Activated CD8-positive, alpha-beta memory T cell treated with anti-CD3 and anti-CD28 coated beads, Interleukin-2, amount 50 U/mL, for 24 hours (primary cell): ENCODE data around the gene CABCOCO1.
A peak's percentile ranks its signal among the peaks of the same experiment; 100 is the strongest.
"Not testable (repeated sequence)": the region's sequence is repeated elsewhere in the genome, so short reads cannot be mapped to it uniquely, and the experiment has no call there.

Experiments used
- DNase-seq: peaks from one replicate; pipeline ENCODE4 v3.0.0-alpha.2; 2020; ENCODE audit errors: extremely low read depth

Gene CABCOCO1

GRCh38 chr10:61719475-61719874, 56.7 kb downstream of the CABCOCO1 start:
- DNase-seq = not testable (repeated sequence)

- DNase-seq = no peak
These were observed 57.2 kb downstream of the CABCOCO1 start for GRCh38 chr10:61719906-61720305.

DNA sequence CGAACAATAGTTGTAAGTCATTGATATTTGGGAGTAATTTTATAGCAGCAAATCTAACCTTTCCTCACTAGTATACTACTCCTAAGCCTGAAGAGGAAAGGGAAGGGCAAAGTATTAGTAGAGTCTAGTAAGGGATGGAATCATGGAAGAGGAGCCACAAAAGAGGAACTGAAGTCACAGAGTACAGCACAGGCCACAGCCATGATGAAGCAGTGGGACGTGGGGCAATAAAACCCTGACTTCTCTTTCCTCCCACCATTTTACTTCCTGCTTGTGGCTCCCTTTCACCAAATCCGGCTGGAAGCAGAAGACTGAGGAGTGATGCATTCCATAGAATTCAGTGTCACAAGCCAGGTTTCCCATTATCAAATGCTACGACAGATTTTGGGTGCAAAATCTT, 58.7 kb downstream of the CABCOCO1 start:
- no peak for DNase-seq

DNA sequence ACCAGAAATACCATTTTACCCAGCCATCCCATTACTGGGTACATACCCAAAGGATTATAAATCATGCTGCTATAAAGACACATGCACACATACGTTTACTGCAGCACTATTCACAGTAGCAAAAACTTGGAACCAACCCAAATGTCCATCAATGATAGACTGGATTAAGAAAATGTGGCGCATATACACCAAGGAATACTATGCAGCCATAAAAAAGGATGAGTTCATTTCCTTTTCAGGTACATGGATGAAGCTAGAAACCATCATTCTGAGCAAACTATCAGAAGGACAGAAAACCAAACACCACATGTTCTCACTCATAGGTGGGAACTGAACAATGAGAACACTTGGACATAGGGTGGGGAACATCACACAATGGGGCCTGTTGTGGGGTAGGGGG, 62.5 kb downstream of the CABCOCO1 start:
- DNase-seq = not testable (repeated sequence)

- no peak for DNase-seq
These were observed 66.9 kb downstream of the CABCOCO1 start for GRCh38 chr10:61729596-61729995.

DNA sequence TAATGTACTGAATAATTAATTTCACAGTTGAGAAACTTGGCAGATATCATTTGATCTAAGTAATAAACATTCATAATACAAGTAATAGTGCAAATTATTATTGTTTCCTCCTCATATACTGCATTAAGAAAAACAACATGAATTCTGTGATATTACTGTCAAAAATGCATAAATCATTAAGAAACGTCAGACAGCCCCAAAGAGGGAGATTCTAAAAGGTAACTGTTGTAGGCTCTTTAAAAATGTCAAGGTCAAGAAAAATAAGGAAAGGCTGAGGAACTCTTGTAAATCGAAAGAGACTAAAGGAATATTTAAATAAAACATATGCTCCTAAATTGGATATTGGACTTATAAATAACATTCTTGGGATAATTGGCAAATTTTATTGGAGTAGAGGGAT, 67.9 kb downstream of the CABCOCO1 start:
- no peak for DNase-seq

DNA sequence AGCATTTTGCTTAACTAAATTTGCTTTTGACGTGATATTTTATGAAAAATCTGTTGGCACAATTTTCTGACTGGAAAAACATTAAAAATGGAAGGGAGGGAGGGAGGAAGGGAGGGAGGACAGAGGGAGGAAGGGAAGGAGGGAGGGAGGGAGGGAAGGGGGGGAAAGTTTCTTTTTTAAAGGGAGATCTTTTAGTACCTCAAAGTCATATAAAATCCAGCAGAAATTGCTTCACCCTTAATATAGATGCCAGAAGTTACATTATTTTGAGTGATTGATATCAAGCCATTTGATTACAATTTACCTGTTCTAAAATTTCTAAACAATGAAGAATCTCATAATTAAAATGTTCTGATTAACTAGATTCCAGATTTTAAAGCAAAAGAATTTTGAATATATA, 68.9 kb downstream of the CABCOCO1 start:
- no peak for DNase-seq

GRCh38 chr10:61732629-61733278, 70.0 kb downstream of the CABCOCO1 start:
- no peak for DNase-seq

DNA sequence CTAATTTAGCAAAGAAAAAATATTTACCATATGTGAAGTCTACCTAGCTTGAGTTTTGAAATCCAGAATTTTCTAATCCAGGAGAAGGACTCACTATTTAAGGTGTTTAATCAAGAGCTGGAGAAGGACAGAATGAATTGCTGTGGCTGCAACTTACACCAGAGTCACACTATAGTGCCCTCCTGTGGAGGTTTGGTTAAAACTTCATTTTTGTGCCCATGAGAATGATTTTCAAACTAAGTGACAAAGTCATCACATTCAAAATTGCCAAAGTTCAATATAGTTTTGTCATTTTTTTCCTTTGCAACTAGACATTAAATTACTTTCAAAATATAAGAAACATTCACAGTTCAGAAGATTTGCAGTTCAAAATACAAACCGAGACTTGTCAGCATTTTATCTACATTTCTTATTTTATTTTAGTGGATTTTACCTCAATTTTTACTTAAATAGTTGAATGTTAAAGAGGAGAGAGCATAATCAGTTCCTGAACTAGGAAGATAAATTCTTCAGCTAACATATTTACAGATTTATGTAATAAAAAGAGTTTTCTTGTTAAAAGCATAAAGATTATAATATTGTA, 70.7 kb downstream of the CABCOCO1 start:
- no peak for DNase-seq

DNA sequence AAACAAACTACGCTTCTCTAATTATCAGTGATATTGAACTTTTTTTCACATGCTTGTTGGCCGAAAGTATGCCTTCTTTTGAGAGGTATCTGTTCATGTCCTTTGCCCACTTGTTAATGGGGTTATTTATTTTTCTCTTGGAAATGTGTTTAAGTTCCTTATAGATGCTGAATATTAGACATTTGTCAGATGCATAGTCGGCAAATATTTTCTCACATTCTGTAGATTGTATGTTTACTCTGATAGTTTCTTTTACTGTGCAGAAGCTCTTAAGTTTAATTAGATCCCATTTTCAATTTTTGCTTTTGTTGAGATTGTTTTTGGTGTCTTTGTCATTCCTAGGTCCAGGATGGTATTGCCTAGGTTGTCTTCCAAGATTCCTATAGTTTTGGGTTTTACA, 73.2 kb downstream of the CABCOCO1 start:
- DNase-seq = no peak

DNA sequence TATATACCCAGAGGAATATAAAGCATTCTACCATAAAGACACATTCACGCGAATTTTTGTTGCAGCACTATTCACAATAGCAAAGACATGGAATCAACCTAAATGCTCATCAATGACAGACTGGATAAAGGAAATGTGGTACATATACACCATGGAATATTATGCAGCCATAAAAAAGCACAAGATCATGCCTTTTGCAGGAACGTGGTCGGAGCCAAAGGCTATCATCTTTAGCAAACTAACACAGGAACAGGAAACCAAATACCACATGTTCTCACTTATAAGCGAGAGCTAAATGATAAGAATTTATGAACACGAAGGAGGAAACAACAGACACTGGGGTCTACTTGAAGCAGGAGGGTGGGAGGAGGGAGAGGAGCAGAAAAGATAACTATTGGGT, 74.7 kb downstream of the CABCOCO1 start:
- DNase-seq = not testable (repeated sequence)

DNA sequence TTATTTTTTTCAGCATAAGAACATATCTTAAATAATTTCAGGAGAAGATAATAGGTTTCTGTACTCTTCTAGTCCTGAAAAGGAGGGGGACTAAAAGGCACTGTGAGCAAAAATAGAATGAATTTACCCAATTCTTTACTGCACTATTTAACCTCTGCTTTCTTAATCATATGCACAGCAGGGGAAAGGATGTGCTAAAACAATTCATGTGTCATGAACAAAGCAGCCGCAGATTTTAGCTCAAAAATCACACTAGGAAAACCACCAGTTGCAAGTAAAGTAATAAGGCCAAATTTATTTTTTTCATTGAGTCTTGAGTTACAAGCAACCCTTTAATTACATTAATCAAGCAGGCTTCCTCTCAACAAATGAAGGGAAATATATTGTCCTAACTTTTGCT, 80.1 kb downstream of the CABCOCO1 start:
- no peak for DNase-seq

DNA sequence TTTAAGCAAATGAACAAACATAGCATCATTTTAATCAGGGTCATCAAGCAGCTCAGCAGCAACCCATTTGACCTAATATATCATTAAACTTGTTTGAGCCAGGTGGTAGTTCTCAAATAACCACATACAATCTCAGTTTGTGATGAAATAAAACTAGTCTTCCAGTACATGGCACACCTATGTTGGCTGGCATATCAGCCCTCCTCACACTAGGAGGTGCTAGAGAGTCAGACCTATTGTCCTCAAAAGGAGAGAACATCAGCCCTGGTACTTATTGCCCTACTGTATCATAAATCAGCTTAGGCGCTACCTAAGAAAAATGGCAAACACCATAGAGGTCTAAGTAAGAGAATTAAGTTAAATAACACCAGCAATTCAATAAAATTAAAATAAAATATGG, 81.7 kb downstream of the CABCOCO1 start:
- no peak for DNase-seq

- no peak for DNase-seq
These were observed 83.6 kb downstream of the CABCOCO1 start for GRCh38 chr10:61746377-61746776.

GRCh38 chr10:61747307-61747706, 84.6 kb downstream of the CABCOCO1 start:
- DNase-seq = no peak

DNA sequence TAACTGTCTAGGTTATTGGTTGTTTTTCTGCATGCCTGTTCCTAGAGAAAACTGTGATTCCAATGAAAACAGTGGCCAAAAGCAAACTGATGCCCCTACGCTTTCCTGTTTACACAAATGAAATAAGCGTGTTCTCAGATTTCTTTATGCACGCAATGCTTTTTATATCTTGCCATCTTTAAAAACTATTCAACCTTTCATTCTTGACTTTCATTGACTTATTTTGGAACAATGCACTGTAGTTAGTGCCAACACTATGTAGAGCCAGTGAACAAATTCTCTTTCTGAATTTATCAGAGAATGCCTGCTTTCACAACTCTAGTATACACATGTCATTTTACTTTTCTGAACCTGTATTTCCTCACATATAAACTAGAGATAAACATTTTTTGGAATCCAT, 86.6 kb downstream of the CABCOCO1 start:
- DNase-seq = no peak

DNA sequence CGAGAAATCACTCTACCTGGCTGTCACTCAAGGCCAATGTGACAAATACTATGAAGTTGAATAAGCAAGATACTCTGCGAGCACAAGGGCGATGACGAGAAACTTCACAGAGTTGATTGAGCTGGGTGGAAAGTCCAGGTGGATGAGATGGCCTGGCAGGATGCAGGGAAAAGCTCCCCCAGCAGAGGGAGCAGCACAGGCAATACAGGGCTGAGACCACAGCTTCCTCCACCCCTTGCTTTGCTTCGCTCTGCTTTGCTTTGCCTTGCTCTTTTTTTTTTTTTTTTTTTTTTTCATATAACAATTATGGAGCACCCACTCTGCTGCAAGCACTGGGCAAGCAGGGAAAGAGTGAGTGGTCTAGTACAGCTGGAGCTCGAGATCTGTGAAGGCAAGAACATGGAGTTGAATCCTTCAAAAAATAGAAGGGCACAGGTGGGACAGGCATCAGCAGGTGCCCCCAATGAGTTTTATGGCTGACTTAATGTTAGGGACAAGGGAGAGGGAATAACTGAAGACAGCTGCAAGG, 88.3 kb downstream of the CABCOCO1 start:
- peak; percentile 49 for DNase-seq

- DNase-seq = no peak
These were observed 88.9 kb downstream of the CABCOCO1 start for GRCh38 chr10:61751599-61751998.

DNA sequence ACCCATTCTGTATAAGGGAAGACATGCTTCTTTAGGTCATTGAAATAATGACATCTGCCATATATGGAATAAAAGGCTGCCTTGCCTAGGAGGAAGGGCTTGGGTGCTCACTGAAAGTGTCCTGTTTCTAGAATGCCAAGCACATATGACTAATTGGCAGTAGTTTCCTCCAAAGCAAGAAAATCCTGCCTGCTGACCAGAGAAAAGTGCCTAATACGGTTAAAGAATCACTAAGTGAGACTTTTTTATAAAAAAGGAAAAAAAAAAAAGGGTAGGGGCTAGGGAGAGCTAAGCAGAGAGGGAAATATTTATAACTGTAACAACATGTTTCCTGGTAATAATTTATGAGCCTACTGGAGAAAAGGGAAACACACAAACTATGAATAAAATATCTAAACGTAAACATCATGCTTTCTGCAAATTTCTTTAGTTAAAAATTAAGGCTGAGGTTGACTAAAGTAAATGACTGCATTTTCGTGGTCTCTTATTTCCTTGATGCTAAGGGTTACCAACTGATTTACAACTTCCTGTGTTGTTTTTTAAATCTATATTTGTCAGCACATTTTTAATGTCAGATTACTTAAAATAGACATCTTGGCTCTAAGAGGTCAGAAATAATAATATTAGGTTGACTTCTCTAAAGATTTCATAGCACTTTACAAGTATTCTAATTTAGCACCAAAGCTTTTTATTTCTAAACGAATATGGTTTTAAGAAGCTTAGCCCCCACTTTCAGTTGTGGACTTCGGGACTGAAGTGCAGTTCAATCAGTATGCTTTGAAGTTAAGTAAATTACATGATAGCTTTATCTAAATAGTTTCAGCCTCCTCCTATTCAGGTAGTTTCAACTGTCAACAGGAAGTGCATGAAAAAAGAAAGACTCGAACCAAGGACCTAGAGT, 89.6 kb downstream of the CABCOCO1 start:
- no peak for DNase-seq

- no peak for DNase-seq
These were observed 90.7 kb downstream of the CABCOCO1 start for GRCh38 chr10:61753453-61753852.

DNA sequence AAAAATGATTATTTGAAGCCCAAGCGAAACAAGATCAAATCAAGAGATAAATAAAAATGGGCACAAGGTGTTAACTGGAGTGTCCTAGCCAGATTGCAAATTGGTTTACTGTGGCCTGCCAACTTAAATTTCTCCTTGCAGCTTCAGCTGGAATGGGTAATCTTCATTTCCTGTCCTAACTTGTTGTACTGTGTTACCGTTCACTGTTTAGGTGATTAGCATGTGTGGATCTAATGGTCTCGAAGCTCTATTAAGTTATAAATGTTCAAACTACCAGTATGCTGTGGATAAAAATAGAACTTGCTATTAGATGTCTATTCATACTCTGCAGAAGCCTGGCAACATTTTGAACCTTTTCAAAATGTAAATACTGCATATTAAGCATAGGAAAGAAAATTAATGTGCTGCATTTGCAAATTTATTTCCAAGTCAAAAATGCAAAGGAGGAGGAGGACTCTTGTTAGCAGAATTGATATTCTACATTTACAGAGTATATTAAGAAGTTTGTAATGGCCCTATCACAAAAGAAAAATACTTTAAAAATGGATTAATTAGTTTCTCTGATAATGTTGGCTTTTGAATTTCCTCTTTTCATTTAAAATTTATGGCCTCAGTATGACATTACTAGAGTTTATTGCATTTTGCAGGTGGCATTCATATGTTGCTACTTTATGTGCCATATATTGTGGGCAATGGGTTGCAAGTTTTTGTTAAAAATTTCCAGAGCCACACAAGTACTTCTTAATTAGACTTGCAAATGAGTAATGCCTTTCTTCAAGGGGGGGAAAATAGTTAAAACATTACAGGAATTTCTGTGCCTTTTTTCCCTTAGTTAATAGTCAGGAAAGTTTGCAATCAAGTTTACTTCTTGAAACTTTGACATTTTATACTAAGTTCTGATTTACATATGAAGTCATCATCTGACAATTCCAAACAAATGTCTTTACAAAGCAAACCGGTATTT, 92.1 kb downstream of the CABCOCO1 start:
- no peak for DNase-seq
